Measurements from ENCODE around the gene IYD. TPM values are rescaled to one million over a fixed set of nuclear protein-coding genes. Genes with fewer than 3 reads are reported as not detected.

Gene IYD
- total RNA-seq, 2 experiments from 2014 or later, result not detected

- no TSS peak for BruUV-seq (replicated peaks)
- H3K4me1 ChIP-seq (ENCODE audit: insufficient read depth, low read length, poor library complexity, severe bottlenecking), result no peaks in the 10 kb centered on the region
- TF ChIP-seq, protein P1, sequence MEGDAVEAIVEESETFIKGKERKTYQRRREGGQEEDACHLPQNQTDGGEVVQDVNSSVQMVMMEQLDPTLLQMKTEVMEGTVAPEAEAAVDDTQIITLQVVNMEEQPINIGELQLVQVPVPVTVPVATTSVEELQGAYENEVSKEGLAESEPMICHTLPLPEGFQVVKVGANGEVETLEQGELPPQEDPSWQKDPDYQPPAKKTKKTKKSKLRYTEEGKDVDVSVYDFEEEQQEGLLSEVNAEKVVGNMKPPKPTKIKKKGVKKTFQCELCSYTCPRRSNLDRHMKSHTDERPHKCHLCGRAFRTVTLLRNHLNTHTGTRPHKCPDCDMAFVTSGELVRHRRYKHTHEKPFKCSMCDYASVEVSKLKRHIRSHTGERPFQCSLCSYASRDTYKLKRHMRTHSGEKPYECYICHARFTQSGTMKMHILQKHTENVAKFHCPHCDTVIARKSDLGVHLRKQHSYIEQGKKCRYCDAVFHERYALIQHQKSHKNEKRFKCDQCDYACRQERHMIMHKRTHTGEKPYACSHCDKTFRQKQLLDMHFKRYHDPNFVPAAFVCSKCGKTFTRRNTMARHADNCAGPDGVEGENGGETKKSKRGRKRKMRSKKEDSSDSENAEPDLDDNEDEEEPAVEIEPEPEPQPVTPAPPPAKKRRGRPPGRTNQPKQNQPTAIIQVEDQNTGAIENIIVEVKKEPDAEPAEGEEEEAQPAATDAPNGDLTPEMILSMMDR (conservative IDR thresholded peaks at IDR 0.05; ENCODE audit: low read length), result no peak
- TF ChIP-seq EZH2phosphoT487 (IDR thresholded peaks at IDR 0.05; ENCODE audit: borderline replicate concordance, low read depth, low read length), result no peak
These were observed 13.8 kb upstream of the IYD start for GRCh38 chr6:150354754-150355571.

DNA sequence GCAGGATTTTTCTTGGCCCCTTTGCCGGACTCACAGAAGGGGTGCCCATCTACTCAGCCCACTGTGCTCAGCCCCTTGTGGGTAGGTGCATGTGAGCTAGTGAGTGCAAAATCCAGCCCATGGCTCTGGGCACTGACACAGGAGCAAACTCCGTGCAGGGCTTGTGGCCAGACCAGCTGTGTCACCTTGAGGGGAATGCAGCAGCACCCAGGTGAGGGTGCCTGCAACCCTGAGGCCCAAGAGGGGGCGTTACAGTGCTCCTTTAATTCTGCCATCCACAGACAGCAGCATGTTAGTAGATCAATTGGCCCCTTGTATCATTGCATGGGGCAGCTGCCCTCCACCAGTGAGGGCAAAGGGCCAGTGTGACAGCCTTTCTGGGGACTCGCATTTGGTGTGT, 12.9 kb upstream of the IYD start:
- intact Hi-C loops (cut with micrococcal nuclease; ENCODE audit: unreplicated experiment), result no loop called here
- Histone ChIP-seq H3K4me1 (ENCODE audit: insufficient read depth, low read length, poor library complexity, severe bottlenecking) (no peaks in the 10 kb centered on the region), H2AFZ (ENCODE audit: low read length) (no peak overlapping the region), H3K79me2 (ENCODE audit: insufficient read depth, low read depth, low read length) (no peaks in the 10 kb centered on the region), H3K27ac (ENCODE audit: low read depth, low read length, poor library complexity, severe bottlenecking) (no peak overlapping the region), H4K20me1 (ENCODE audit: insufficient read depth, low read length) (no peaks in the 10 kb centered on the region), H3K36me3 (ENCODE audit: insufficient read depth, low read length) (no peaks in the 10 kb centered on the region), H3K9me2 (ENCODE audit: insufficient read depth, low read length) (no peaks in the 10 kb centered on the region), H3K9me3 (ENCODE audit: low read length) (no peaks in the 10 kb centered on the region), H3K4me2 (ENCODE audit: low read length) (no peak overlapping the region), H3K4me3 (ENCODE audit: low read depth, low read length, poor library complexity, severe bottlenecking) (no peak overlapping the region)
- ChIA-PET POLR2A (no interaction called here), CTCF (ENCODE audit: unreplicated experiment) (no interaction called here)
- no peak for DNase-seq (ENCODE audit: low spot score)
- BruUV-seq (replicated peaks), result no TSS peak
- no peak for TF ChIP-seq EZH2phosphoT487 (IDR thresholded peaks at IDR 0.05; ENCODE audit: borderline replicate concordance, low read depth, low read length)
- TF ChIP-seq, protein P1 (conservative IDR thresholded peaks at IDR 0.05; ENCODE audit: low read length), result no peak

More at GRCh38 chr6:150354754-150355571, 13.8 kb upstream of the IYD start:
- Histone ChIP-seq H3K36me3 (ENCODE audit: insufficient read depth, low read length) (no peaks in the 10 kb centered on the region), H2AFZ (ENCODE audit: low read length) (no peak overlapping the region), H4K20me1 (ENCODE audit: insufficient read depth, low read length) (no peaks in the 10 kb centered on the region), H3K9me3 (ENCODE audit: low read length) (no peaks in the 10 kb centered on the region), H3K4me3 (ENCODE audit: low read depth, low read length, poor library complexity, severe bottlenecking) (no peak overlapping the region), H3K9me2 (ENCODE audit: insufficient read depth, low read length) (no peaks in the 10 kb centered on the region), H3K27ac (ENCODE audit: low read depth, low read length, poor library complexity, severe bottlenecking) (no peak overlapping the region), H3K79me2 (ENCODE audit: insufficient read depth, low read depth, low read length) (no peaks in the 10 kb centered on the region), H3K4me2 (ENCODE audit: low read length) (no peak overlapping the region)
- DNase-seq (ENCODE audit: low spot score), result no peak
- ChIA-PET CTCF (ENCODE audit: unreplicated experiment) (no interaction called here), POLR2A (no interaction called here)
- intact Hi-C loops (cut with micrococcal nuclease; ENCODE audit: unreplicated experiment), result no loop called here

DNA sequence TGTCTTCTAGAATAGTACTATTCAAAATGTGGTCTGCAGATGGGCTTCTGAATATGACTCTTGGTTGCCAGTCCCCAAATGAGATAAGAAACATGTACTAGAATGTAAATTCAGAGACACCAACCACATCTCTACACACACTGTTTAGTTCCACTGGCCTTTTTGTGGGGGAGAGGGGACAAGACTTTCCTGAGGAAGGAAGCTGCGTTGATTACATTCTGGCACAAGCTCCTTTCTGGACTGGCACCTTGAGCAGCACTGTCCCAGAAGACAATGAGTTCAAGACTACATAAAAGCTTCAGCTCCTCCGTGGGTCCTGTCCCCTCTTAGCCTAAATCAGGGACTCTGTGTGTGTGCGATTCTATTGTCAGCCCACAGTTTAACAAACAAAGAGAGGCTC, 6.9 kb upstream of the IYD start:
- no peak overlapping the region for H2AFZ ChIP-seq (ENCODE audit: low read length)
- H3K9me2 ChIP-seq (ENCODE audit: insufficient read depth, low read length), result no peaks in the 10 kb centered on the region
- no peaks in the 10 kb centered on the region for H4K20me1 ChIP-seq (ENCODE audit: insufficient read depth, low read length)
- ChIA-PET CTCF (ENCODE audit: unreplicated experiment) (no interaction called here), POLR2A (interaction anchor here (1.0 to 1.1 kb wide), 3 partner anchors 8 to 279 kb away, joined by 3 to 5 read pairs (median 4); no protein-coding TSS in a partner anchor)
- intact Hi-C loops (cut with micrococcal nuclease; ENCODE audit: unreplicated experiment), result no loop called here
- DNase-seq (ENCODE audit: low spot score), result no peak
- no TSS peak for BruUV-seq (replicated peaks)
- no peak overlapping the region for H3K4me2 ChIP-seq (ENCODE audit: low read length)
- no peaks in the 10 kb centered on the region for H3K9me3 ChIP-seq (ENCODE audit: low read length)
- no peaks in the 10 kb centered on the region for H3K4me1 ChIP-seq (ENCODE audit: insufficient read depth, low read length, poor library complexity, severe bottlenecking)
- no peak overlapping the region for H3K27ac ChIP-seq (ENCODE audit: low read depth, low read length, poor library complexity, severe bottlenecking)
- no peaks in the 10 kb centered on the region for H3K79me2 ChIP-seq (ENCODE audit: insufficient read depth, low read depth, low read length)
- no peaks in the 10 kb centered on the region for H3K36me3 ChIP-seq (ENCODE audit: insufficient read depth, low read length)
- H3K4me3 ChIP-seq (ENCODE audit: low read depth, low read length, poor library complexity, severe bottlenecking), result no peak overlapping the region
- no peak for TF ChIP-seq EZH2phosphoT487 (IDR thresholded peaks at IDR 0.05; ENCODE audit: borderline replicate concordance, low read depth, low read length)
- TF ChIP-seq, protein P1 (conservative IDR thresholded peaks at IDR 0.05; ENCODE audit: low read length), result no peak

Data from OCI-LY7 (cell line).